DMS53 (cell line): Measurements from ENCODE around the gene TRIP12.
"Not testable (repeated sequence)": the region's sequence is repeated elsewhere in the genome, so short reads cannot be mapped to it uniquely, and the experiment has no call there.

ENCODE experiments used
- DNase-seq: peaks from one replicate; lab custom pipeline; 2025; lab: John Stamatoyannopoulos, UW

Gene TRIP12

DNA sequence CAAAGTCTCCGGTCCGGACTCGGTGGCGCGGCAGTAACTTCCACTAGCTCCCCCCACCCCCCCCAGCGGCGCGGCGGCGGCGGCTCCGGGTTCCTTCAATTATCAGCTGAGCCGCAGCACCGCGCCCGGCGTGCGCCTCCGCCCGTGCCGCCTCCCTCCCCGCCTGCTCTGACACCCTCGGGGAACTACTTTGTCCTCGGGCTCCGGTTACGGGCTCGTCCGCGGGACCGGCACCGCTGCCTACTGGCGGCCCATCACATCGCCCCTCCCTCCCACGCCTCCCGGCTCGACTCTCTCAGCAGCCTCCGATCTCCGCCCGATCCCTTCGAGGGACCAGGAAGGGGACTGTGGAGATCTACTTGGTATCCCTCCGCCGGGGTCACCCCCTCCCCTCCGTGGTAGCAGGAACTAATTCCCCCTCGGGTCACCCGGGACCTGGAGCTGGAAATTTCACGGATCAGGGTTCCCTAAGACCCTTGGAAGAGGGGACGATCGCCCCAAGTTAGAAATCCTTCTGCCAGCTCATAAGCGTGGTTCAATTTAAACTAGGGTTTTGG is at the start of gene TRIP12:
TRIP12 (minus strand) TSS at position 118 of the 557 bp plus-strand sequence. CDS start 41,930 bp downstream, outside the sequence.
- DNase-seq = peak; percentile 97

DNA sequence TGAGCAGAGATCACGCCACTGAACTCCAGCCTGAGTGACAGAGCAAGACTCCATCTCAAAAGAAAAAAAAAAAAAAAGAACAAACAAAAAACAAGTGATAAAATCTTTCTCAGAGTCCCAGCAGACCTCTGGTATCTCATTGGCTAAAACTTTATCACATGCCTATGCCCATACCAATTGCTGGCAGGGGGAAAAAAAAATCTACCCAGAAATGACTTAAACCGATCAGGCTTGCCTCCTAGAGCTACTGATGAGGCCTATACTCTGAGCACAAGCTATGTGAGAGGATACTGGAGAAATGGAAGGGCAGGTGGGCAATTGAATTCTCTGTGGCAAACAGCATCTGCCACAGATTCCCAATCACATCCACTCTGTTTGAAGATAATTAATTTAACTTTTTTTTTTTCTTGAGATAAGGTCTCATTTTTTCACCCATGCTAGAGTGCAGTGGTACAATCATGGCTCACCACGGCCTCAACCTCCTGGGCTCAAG is 49.5 kb upstream of the TRIP12 start:
- no peak for DNase-seq

GRCh38 chr2:229970406-229970805 is 48.6 kb upstream of the TRIP12 start:
- DNase-seq = no peak

GRCh38 chr2:229969921-229970320 is 48.1 kb upstream of the TRIP12 start:
- DNase-seq = no peak

DNA sequence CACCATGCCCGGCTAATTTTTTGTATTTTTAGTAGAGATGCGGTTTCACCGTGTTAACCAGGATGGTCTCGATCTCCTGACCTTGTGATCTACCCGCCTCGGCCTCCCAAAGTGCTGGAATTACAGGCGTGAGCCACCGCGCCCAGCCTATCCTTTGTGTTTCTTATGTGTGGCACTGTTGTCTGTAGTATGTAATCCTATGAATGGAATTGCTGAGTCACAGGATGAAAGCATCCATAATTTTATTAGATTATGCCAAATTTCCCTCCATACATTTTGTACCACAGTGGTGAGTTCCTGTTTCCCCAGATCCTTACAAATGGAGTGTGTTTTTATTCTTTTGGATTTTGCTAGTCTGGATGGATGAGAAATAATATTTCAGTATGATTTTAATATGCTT is 41.8 kb upstream of the TRIP12 start:
- DNase-seq = not testable (repeated sequence)

GRCh38 chr2:229956491-229956890 is 34.7 kb upstream of the TRIP12 start:
- no peak for DNase-seq

DNA sequence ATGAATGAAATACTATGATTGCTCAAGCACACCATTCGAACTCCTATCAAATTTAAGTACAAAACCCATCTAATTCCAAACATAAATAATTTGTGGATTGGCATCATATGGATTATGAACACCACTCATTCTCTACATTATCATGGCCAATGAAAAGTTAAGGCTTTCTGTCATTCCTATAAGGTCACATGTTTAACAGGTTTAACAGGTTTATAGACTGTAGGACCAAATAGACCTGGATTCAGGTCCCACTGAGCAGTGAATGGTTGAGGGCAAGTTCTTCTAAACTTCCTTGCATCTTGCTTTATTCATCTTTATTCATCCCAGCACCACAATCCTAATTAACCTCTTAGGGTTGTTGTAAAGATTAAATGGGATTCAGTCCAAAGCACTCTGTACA is 33.9 kb upstream of the TRIP12 start:
- peak; percentile 26 for DNase-seq

DNA sequence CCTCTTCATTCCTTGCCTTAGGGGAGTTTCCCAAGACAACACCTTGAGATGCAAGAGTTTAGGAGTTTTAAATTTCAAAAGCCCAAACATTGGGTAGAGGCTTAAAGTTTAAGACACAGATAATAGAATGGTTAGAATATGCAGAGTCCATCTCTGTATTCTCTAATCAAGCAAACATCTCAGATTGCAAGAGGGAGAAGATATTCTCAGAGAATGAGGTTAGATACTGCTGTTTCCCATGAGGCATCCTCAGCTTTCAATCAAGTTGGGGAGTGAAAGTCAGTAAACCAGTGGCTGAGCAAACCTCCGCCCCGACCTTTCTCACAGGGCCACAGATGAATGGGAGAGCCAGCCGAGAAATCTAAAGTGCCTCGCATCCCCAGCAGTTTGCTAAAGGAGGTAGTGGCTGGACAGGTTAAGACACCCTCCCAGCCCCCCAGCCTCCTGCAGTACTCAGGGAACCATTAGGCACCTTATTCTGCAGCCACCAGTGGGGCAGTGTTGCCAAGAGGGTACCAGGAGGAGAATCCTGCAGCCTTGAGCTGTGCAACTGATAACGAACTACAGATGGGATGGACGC is 30.5 kb upstream of the TRIP12 start:
- no peak for DNase-seq

- no peak for DNase-seq
Observed at GRCh38 chr2:229947544-229947943, 25.7 kb upstream of the TRIP12 start.

DNA sequence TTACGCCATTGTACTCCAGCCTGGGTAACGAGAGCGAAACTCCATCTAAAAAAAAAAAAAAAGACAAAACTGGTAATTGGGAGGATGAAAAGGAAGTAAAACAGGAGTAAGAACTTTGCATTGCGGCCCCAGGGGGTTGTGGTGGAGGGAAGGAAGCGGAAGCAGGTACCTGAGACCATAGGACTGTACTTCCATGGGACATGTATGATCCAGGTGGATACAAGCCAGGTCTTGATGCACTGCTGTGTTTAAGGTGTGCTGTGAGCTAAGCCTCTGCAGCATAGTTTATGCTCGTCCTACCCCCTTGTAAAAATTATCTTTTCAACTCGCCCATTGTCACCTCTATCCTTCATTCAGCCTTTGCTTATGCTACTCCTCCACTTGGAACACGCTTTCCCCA is 24.2 kb upstream of the TRIP12 start:
- DNase-seq = no peak

GRCh38 chr2:229943770-229944449 is 22.1 kb upstream of the TRIP12 start:
- DNase-seq = no peak

- peak; percentile 30 for DNase-seq
Observed at GRCh38 chr2:229943171-229943570, 21.4 kb upstream of the TRIP12 start.

- DNase-seq = no peak
Observed at GRCh38 chr2:229942671-229943070, 20.9 kb upstream of the TRIP12 start.

GRCh38 chr2:229937537-229937936 is 15.7 kb upstream of the TRIP12 start:
- DNase-seq = no peak

DNA sequence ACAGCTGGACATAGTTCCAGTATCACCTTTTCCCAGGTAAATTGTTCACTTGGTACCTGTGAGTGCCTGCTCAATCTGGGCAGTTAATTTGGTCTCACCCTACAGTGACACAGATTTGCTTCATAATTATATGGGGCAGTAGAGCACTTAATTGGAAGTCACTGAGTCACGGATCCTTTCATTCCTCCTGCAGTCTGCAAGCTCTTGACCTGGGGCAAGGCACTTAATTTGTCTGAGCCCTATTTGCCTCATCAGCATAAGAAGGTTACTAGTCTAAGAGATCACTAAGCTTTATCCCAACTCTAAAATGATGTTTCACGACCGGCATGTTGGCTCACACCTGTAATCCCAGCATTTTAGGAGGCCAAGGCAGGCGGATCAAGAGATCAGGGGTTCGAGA is 9.4 kb upstream of the TRIP12 start:
- DNase-seq = no peak

DNA sequence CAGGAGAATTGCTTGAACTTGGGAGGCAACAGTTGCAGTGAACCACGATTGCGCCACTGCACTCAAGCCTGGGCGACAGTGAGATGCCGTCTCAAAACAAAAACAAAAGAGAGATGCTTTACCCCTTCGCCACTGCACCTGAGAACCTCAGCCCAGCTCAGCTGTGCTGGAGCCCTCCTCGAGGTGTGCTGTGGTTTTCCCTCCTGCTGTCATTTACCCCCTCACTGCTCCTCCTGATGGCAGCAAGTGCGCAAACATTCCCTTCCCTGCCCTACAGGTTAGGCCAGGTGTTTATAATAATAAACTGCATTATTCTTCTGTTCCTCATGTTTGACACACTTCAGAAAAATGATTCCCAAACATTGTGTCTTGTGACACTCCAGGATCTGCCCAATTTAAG is 8.8 kb upstream of the TRIP12 start:
- DNase-seq = no peak

DNA sequence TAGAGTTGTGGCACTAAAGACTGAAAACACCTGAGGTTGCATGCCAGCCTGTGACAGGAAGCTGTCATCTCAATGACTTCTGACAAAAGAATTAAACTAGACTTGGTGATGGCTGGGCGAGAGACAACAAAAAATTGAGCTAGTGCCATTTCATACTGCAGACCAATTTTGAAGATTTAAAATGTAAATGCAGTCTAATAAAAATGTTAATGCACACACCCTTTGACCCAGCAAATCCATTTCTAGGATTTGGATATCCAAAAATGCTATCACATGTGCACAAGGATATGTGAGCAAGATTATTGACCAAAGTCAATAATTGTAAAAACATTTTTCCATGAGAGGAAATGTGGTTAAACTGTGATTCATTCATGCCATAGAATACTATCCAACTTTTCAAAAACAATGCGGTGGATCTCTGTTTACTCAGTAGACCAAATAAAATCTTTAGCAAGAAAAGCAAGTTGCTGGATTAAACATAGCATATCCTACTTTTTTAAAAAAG is 6.1 kb upstream of the TRIP12 start:
- no peak for DNase-seq

DNA sequence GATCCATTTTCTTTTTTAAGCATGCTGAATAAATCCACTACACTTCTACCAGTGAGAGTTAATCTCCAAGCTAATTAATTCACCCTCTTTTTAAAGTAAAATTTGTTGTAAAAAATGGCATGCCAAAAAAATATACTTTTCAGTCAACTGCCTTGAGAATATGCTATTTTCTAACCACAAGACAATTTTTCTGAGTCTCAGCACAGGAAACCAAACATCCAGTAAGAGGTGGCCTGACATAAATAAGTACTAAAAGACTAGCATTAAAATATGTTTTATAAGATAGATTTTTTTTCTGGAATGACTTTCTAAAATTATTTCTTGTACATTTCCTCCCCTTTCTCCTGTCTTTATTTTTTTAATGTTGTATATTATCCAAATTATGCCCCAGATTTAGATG is 3.4 kb upstream of the TRIP12 start:
- no peak for DNase-seq

- DNase-seq = not testable (repeated sequence)
Observed at GRCh38 chr2:229924541-229924940, 2.7 kb upstream of the TRIP12 start.

DNA sequence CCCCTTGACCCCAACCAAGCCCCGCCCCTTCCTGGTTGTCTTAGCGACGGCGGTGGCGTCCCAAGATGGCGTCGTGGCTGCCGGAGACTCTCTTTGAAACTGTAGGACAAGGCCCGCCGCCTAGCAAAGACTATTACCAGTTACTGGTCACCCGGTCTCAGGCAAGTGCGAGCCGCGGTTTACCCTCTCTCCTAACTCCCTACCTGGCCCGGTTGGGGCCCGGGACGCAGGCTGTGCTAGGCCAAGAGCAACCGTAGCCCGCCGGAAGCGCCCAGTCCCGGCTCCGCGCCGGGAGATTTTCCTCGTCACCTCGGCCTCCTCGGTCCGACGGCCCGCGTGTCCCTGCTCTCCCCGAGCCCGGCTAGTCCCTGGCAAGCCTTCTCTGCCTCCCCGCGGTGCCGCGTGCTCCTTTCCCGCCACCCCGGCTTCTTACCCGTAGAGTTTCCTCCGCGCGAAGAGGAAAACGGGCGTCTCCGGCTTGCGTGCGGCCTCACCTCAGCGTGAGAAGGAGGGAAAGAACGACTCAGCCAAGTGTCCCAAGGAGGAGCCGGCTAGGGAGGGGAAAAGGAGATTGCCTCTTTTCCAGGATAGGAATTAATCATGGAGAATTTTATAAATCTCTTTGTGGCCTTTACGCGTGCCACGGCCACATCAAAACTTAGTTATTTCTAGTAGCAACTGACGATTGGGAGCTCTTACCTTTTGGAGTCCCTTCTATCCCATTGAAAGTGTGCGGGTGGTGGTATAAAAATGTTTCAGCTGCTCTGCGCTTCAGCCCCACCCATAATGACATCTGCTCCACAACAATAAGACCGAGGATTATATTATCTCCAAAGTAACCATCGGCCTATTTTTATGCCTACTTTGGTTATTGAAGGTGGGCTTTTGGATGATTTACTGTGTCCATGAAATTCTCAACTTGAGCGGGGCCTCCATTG is 909 bp upstream of the TRIP12 start, which contains the start of gene FBXO36:
FBXO36 (plus strand) TSS at position 55 of the 938 bp plus-strand sequence; CDS start at position 66, 11 bp downstream.
- peak; percentile 94 for DNase-seq

GRCh38 chr2:229921101-229921891 is 513 bp downstream of the TRIP12 start:
- DNase-seq = peak; percentile 82
